Measurements from ENCODE around the gene CBLC. TPM values are rescaled to one million over a fixed set of nuclear protein-coding genes. Genes with fewer than 3 reads are reported as not detected.

The CBLC gene
- total RNA-seq, 1 experiment from 2014 or later = 15.9 TPM

GRCh38 chr19:44785993-44786392, 8.3 kb downstream of the CBLC start:
- DNase-seq = no peak
- Mint-ChIP-seq H3K36me3 (ENCODE audit: insufficient read depth in 1 of 3, low read depth in 3 of 3) (peaks cover 6 to 42% (median 26%) of the 10 kb centered on the region in 3 experiments; a peak in 6 of 7 replicates), H3K4me3 (no peak overlapping the region), H3K4me1 (peaks cover 6 to 7% of the 10 kb centered on the region in 2 experiments), H3K27ac (no peak overlapping the region), H3K27me3 (ENCODE audit: low read depth) (no peaks in the 10 kb centered on the region), H3K9me3 (no peaks in the 10 kb centered on the region; a peak in 1 of 5 replicates)
- no peak overlapping the region for H4K91ac ChIP-seq (ENCODE audit: insufficient read length, low read depth, low read length)
- no peaks in the 10 kb centered on the region for H3K23me2 ChIP-seq (ENCODE audit: insufficient read length, low read depth, low read length, poor library complexity, severe bottlenecking)
- no peak overlapping the region for H3K4ac ChIP-seq (ENCODE audit: low read depth, low read length)
- H3K9ac ChIP-seq (ENCODE audit: extremely low read depth, insufficient read length, low read length) = no peak overlapping the region
- H3K27me3 ChIP-seq (ENCODE audit: insufficient read depth, low read length) = no peaks in the 10 kb centered on the region
- no peak overlapping the region for H2AK5ac ChIP-seq (ENCODE audit: insufficient read length, low read length)
- H3K56ac ChIP-seq (ENCODE audit: insufficient read length, low read depth, low read length) = no peak overlapping the region
- H3K79me2 ChIP-seq (ENCODE audit: insufficient read depth, low read length) = no peaks in the 10 kb centered on the region
- no peak overlapping the region for H3K23ac ChIP-seq (ENCODE audit: insufficient read length, low read depth, low read length)
- no peaks in the 10 kb centered on the region for H3K9me3 ChIP-seq (ENCODE audit: control insufficient read depth, low read depth, low read length)
- H3K4me1 ChIP-seq (ENCODE audit: insufficient read depth, low read length) = no peaks in the 10 kb centered on the region
- no peak for TF ChIP-seq CTCF (conservative IDR thresholded peaks at IDR 0.05)
- H4K20me1 ChIP-seq (ENCODE audit: control insufficient read depth, insufficient read depth, insufficient read length) = no peaks in the 10 kb centered on the region
- no peak overlapping the region for H3K27ac ChIP-seq (ENCODE audit: insufficient read length, low read depth, low read length)
- H3K4me2 ChIP-seq (ENCODE audit: insufficient read depth, insufficient read length, low read length) = no peak overlapping the region
- no peak overlapping the region for H3T11ph ChIP-seq (ENCODE audit: low read length)
- H2BK120ac ChIP-seq (ENCODE audit: low read depth, low read length, poor library complexity, severe bottlenecking) = no peak overlapping the region
- H3K79me1 ChIP-seq (ENCODE audit: insufficient read depth, low read depth, low read length, poor library complexity, severe bottlenecking) = no peaks in the 10 kb centered on the region
- no peak overlapping the region for H4K5ac ChIP-seq (ENCODE audit: insufficient read length, low read depth, low read length)
- H2BK12ac ChIP-seq (ENCODE audit: insufficient read length, low read depth, low read length) = no peak overlapping the region
- H2BK5ac ChIP-seq (ENCODE audit: insufficient read length, low read length) = no peak overlapping the region
- H2AFZ ChIP-seq (ENCODE audit: low read length) = no peak overlapping the region
- no CpG with 5 or more reads among the region's 15 CpGs for WGBS (ENCODE audit: extremely low coverage, insufficient read length, low lambda C conversion rate)
- H3K14ac ChIP-seq (ENCODE audit: insufficient read depth, low read length) = no peak overlapping the region
- no peak overlapping the region for H3K18ac ChIP-seq (ENCODE audit: insufficient read length, low read depth, low read length)
- H4K8ac ChIP-seq (replicated peaks; ENCODE audit: insufficient read length, low read depth, low read length) = no peak overlapping the region
- H2BK15ac ChIP-seq (ENCODE audit: low read depth, low read length) = no peak overlapping the region
- no peak overlapping the region for H2BK20ac ChIP-seq (ENCODE audit: low read depth, low read length, poor library complexity, severe bottlenecking)
